Epithelial cell of esophagus (primary cell): ENCODE measurements around the gene ENG.
"Not testable (repeated sequence)": the region's sequence is repeated elsewhere in the genome, so short reads cannot be mapped to it uniquely, and the experiment has no call there.

Experiments
- DNase-seq: peaks from one replicate; pipeline ENCODE4 v3.0.0; 2010; ENCODE audit warnings: low read depth
- H3K4me3 ChIP-seq: 2 replicates; pipeline ENCODE4 v1.5.1; 2011; ENCODE audit warnings: mild to moderate bottlenecking, low read length, control low read depth
- CTCF ChIP-seq: IDR thresholded peaks from 2 replicates; pipeline ENCODE4 v1.5.1; 2011; ENCODE audit warnings: low read depth, mild to moderate bottlenecking, low read length, control low read depth, inconsistent platforms; ENCODE audit not compliant: insufficient read depth; ENCODE audit errors: missing control alignments

Gene ENG

GRCh38 chr9:127874301-127875221 is 20.1 kb upstream of the ENG start:
- DNase-seq: peak; percentile 79
- TF ChIP-seq CTCF: no peak
- no peak overlapping the region for H3K4me3 ChIP-seq

- H3K4me3 ChIP-seq: no peak overlapping the region
- TF ChIP-seq CTCF: no peak
- no peak for DNase-seq
Observed at GRCh38 chr9:127873886-127874285, 19.4 kb upstream of the ENG start.

- no peak for DNase-seq
- H3K4me3 ChIP-seq: no peak overlapping the region
- no peak for TF ChIP-seq CTCF
Observed at GRCh38 chr9:127873223-127873691, 18.8 kb upstream of the ENG start.

- TF ChIP-seq CTCF: no peak
- no peak for DNase-seq
- no peak overlapping the region for H3K4me3 ChIP-seq
Observed at GRCh38 chr9:127872369-127873222, 18.1 kb upstream of the ENG start.

GRCh38 chr9:127871531-127871930 is 17.1 kb upstream of the ENG start:
- TF ChIP-seq CTCF: no peak
- DNase-seq: no peak
- no peak overlapping the region for H3K4me3 ChIP-seq

GRCh38 chr9:127870887-127871286 is 16.4 kb upstream of the ENG start:
- TF ChIP-seq CTCF: no peak
- no peak overlapping the region for H3K4me3 ChIP-seq
- no peak for DNase-seq

GRCh38 chr9:127870153-127870491 is 15.7 kb upstream of the ENG start:
- H3K4me3 ChIP-seq, DNase-seq: not testable (repeated sequence)
